ENCODE measurements around the gene TNFRSF13B. TPM values are rescaled to one million over a fixed set of nuclear protein-coding genes. Genes with fewer than 3 reads are reported as not detected.
"Not testable (repeated sequence)": the region's sequence is repeated elsewhere in the genome, so short reads cannot be mapped to it uniquely, and the experiment has no call there.

TNFRSF13B gene
- total RNA-seq, 1 experiment from 2014 or later, result not detected

DNA sequence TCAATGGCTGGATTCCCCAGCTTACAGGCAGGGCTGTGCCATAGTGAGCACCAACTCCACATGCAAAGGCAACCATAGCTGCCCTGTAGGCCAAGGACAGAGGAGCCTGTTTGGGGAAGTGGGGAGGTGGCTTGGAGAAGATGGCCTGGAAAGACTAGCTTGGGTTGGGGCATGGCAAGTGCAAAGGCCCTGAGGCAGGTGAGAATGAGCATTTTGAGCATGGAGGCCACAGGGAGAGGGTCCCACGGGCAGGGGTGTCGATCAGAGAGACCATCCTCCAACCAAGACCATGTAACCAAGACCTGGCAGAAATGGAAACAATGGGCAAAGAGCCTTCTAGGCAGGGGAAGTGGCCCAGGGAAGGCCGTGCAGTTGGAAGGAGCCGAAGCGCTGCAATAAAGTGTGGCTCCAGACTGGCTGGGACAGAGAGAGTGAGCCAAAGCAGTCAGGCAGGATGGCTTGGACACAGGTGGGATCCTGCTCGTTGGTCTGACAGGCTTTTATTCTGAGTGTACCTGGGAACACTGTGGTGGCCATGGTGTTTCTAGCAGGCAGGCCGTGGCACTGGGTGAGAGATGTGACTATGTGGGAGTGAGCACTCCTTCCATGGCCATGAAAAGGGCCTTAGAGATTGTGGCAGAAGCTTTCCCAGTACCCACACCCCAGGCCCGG is 45.6 kb upstream of the TNFRSF13B start:
- H3K9ac ChIP-seq (ENCODE audit: low read length), result peak overlapping the region; percentile 46; the same call in 1 of the 2 replicates
- H3K4me3 ChIP-seq (replicated peaks in 1 of 2; ENCODE audit: low read depth in 1 of 2, low read length in 2 of 2), result no peak overlapping the region
- ChIA-PET CTCF (interaction anchor here (1.5 kb wide), 1 partner anchor 26 kb away, joined by 4 read pairs; no protein-coding TSS in a partner anchor), POLR2A (interaction anchor here (3.5 kb wide), 1 partner anchor 10 kb away, joined by 19 read pairs; no protein-coding TSS in a partner anchor), RAD21 (ENCODE audit: low non-redundant PET in 1 of 2, low total read pairs in 2 of 2, uncharacterized antibody in 2 of 2, unreplicated experiment in 2 of 2) (no interaction called here)
- no peaks in the 10 kb centered on the region for H3K9me3 ChIP-seq (ENCODE audit: control insufficient read depth in 1 of 2, insufficient read depth in 1 of 2, low read depth in 1 of 2, low read length in 2 of 2)
- intact Hi-C loops (cut with micrococcal nuclease), result no loop called here
- H3K27ac ChIP-seq (ENCODE audit: low read depth, low read length), result peak overlapping the region; percentile 66; the same call in 1 of the 2 replicates
- H3K9me2 ChIP-seq (ENCODE audit: insufficient read depth), result no peaks in the 10 kb centered on the region
- no TSS peak for BruUV-seq (replicated peaks)
- H3K27me3 ChIP-seq (ENCODE audit: insufficient read depth, low read length), result no peaks in the 10 kb centered on the region
- no peaks in the 10 kb centered on the region for H4K20me1 ChIP-seq (ENCODE audit: insufficient read depth)
- H2AFZ ChIP-seq (ENCODE audit: low read depth, low read length, poor library complexity, severe bottlenecking), result no peak overlapping the region
- peak overlapping the region; percentile 49 for H3K4me2 ChIP-seq (ENCODE audit: low read length)
- H3K36me3 ChIP-seq (ENCODE audit: control insufficient read depth in 1 of 2, insufficient read depth in 2 of 2, low read length in 2 of 2), result no peaks in the 10 kb centered on the region
- TF ChIP-seq SIN3A (IDR thresholded peaks at IDR 0.05; ENCODE audit: low read depth), result no peak
- TF ChIP-seq JUND (IDR thresholded peaks at IDR 0.05), result no peak
- TF ChIP-seq, protein P1, sequence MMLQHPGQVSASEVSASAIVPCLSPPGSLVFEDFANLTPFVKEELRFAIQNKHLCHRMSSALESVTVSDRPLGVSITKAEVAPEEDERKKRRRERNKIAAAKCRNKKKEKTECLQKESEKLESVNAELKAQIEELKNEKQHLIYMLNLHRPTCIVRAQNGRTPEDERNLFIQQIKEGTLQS (IDR thresholded peaks at IDR 0.05), result no peak
- no peak for TF ChIP-seq ZNF274 (IDR thresholded peaks at IDR 0.05; ENCODE audit: low read depth, low read length)
- TF ChIP-seq, protein P2, sequence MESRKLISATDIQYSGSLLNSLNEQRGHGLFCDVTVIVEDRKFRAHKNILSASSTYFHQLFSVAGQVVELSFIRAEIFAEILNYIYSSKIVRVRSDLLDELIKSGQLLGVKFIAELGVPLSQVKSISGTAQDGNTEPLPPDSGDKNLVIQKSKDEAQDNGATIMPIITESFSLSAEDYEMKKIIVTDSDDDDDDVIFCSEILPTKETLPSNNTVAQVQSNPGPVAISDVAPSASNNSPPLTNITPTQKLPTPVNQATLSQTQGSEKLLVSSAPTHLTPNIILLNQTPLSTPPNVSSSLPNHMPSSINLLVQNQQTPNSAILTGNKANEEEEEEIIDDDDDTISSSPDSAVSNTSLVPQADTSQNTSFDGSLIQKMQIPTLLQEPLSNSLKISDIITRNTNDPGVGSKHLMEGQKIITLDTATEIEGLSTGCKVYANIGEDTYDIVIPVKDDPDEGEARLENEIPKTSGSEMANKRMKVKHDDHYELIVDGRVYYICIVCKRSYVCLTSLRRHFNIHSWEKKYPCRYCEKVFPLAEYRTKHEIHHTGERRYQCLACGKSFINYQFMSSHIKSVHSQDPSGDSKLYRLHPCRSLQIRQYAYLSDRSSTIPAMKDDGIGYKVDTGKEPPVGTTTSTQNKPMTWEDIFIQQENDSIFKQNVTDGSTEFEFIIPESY (IDR thresholded peaks at IDR 0.05; ENCODE audit: extremely low read depth, insufficient replicate concordance, low read length), result no peak
- no peak for TF ChIP-seq POLR2AphosphoS5 (IDR thresholded peaks at IDR 0.05; ENCODE audit: low read depth, low read length)
- TF ChIP-seq CEBPB (IDR thresholded peaks at IDR 0.05; ENCODE audit: low read depth), result no peak
- no peak for TF ChIP-seq POLR2A (IDR thresholded peaks at IDR 0.05; ENCODE audit: borderline replicate concordance, extremely low read depth, insufficient read depth, insufficient read length)
- TF ChIP-seq CBX3 (IDR thresholded peaks at IDR 0.05; ENCODE audit: low read depth), result no peak
- TF ChIP-seq MAX (IDR thresholded peaks at IDR 0.05), result no peak
- no peak for TF ChIP-seq ELF1 (IDR thresholded peaks at IDR 0.05; ENCODE audit: borderline replicate concordance, low read depth)
- no peak for TF ChIP-seq ZFX (IDR thresholded peaks at IDR 0.05)
- TF ChIP-seq SRF (IDR thresholded peaks at IDR 0.05; ENCODE audit: low read depth), result no peak
- DNase-seq (ENCODE audit: low read depth, low spot score) (no peak), ATAC-seq (no peak)
- H3K4me1 ChIP-seq (ENCODE audit: control insufficient read depth in 1 of 2, insufficient read depth in 2 of 2, low read length in 2 of 2), result peaks cover 79 to 97% of the 10 kb centered on the region in 2 experiments
- no peaks in the 10 kb centered on the region for H3K79me2 ChIP-seq (ENCODE audit: insufficient read depth, low read length)

GRCh38 chr17:17016199-17017197 is 44.6 kb upstream of the TNFRSF13B start:
- intact Hi-C loops (cut with micrococcal nuclease); H3K79me2 ChIP-seq (ENCODE audit: insufficient read depth, low read length); BruUV-seq (replicated peaks); H3K9me3 ChIP-seq (ENCODE audit: control insufficient read depth in 1 of 2, insufficient read depth in 1 of 2, low read depth in 1 of 2, low read length in 2 of 2); H3K9me2 ChIP-seq (ENCODE audit: insufficient read depth); RAD21 ChIA-PET (ENCODE audit: low non-redundant PET in 1 of 2, low total read pairs in 2 of 2, uncharacterized antibody in 2 of 2, unreplicated experiment in 2 of 2); DNase-seq (ENCODE audit: low read depth, low spot score); ATAC-seq; H3K36me3 ChIP-seq (ENCODE audit: control insufficient read depth in 1 of 2, insufficient read depth in 2 of 2, low read length in 2 of 2); H4K20me1 ChIP-seq (ENCODE audit: insufficient read depth); H3K4me3 ChIP-seq (replicated peaks in 1 of 2; ENCODE audit: low read depth in 1 of 2, low read length in 2 of 2); H3K27me3 ChIP-seq (ENCODE audit: insufficient read depth, low read length): not testable (repeated sequence)
- Histone ChIP-seq H3K4me1 (ENCODE audit: control insufficient read depth in 1 of 2, insufficient read depth in 2 of 2, low read length in 2 of 2) (peaks cover 70 to 87% of the 10 kb centered on the region in 2 experiments), H2AFZ (ENCODE audit: low read depth, low read length, poor library complexity, severe bottlenecking) (peak overlapping the region; percentile 32), H3K4me2 (ENCODE audit: low read length) (peak overlapping the region; percentile 46), H3K27ac (ENCODE audit: low read depth, low read length) (peak overlapping the region; percentile 66), H3K9ac (ENCODE audit: low read length) (peak overlapping the region; percentile 16; the same call in 1 of the 2 replicates)
- ChIA-PET CTCF (interaction anchor here (0.9 to 1.6 kb wide), 3 partner anchors 11 to 25 kb away, joined by 3 to 7 read pairs (median 4); no protein-coding TSS in a partner anchor), POLR2A (interaction anchor here (3.5 kb wide), 1 partner anchor 11 kb away, joined by 19 read pairs; no protein-coding TSS in a partner anchor)
